Measurements from ENCODE around the gene PGBD5. TPM values are rescaled to one million over a fixed set of nuclear protein-coding genes. Genes with fewer than 3 reads are reported as not detected.

PGBD5 gene
- total RNA-seq, 1 donor from 2014 or later = 2.0 TPM

- H3K27ac Mint-ChIP-seq (ENCODE audit: unreplicated experiment) = no peak overlapping the region
- no peaks in the 10 kb centered on the region for H3K9me3 Mint-ChIP-seq (ENCODE audit: unreplicated experiment)
Observed at GRCh38 chr1:230464671-230465070, 38.5 kb upstream of the PGBD5 start.

GRCh38 chr1:230463760-230464159 is 37.6 kb upstream of the PGBD5 start:
- Mint-ChIP-seq H3K27me3 (ENCODE audit: unreplicated experiment) (no peaks in the 10 kb centered on the region), H3K27ac (ENCODE audit: unreplicated experiment) (no peak overlapping the region), H3K36me3 (ENCODE audit: low read depth, unreplicated experiment) (no peaks in the 10 kb centered on the region), H3K9me3 (ENCODE audit: unreplicated experiment) (no peaks in the 10 kb centered on the region), H3K4me3 (ENCODE audit: unreplicated experiment) (no peak overlapping the region), H3K4me1 (ENCODE audit: unreplicated experiment) (peaks cover 4% of the 10 kb centered on the region)
- no peak for DNase-seq (ENCODE audit: low spot score)
- TF ChIP-seq CTCF (IDR thresholded peaks at IDR 0.05; ENCODE audit: unreplicated experiment) = no peak

More at GRCh38 chr1:230464671-230465070, 38.5 kb upstream of the PGBD5 start:
- Mint-ChIP-seq H3K4me1 (ENCODE audit: unreplicated experiment) (peaks cover 3% of the 10 kb centered on the region), H3K27me3 (ENCODE audit: unreplicated experiment) (no peaks in the 10 kb centered on the region), H3K4me3 (ENCODE audit: unreplicated experiment) (no peak overlapping the region), H3K36me3 (ENCODE audit: low read depth, unreplicated experiment) (peaks cover 3% of the 10 kb centered on the region)
- no peak for TF ChIP-seq CTCF (IDR thresholded peaks at IDR 0.05; ENCODE audit: unreplicated experiment)
- no peak for DNase-seq (ENCODE audit: low spot score)

GRCh38 chr1:230463326-230463725 is 37.2 kb upstream of the PGBD5 start:
- no peaks in the 10 kb centered on the region for H3K27me3 Mint-ChIP-seq (ENCODE audit: unreplicated experiment)
- no peaks in the 10 kb centered on the region for H3K9me3 Mint-ChIP-seq (ENCODE audit: unreplicated experiment)
- no peak for DNase-seq (ENCODE audit: low spot score)
- H3K36me3 Mint-ChIP-seq (ENCODE audit: low read depth, unreplicated experiment) = no peaks in the 10 kb centered on the region
- H3K4me3 Mint-ChIP-seq (ENCODE audit: unreplicated experiment) = no peak overlapping the region
- TF ChIP-seq CTCF (IDR thresholded peaks at IDR 0.05; ENCODE audit: unreplicated experiment) = no peak
- peaks cover 6% of the 10 kb centered on the region for H3K4me1 Mint-ChIP-seq (ENCODE audit: unreplicated experiment)
- H3K27ac Mint-ChIP-seq (ENCODE audit: unreplicated experiment) = no peak overlapping the region

GRCh38 chr1:230459465-230459864 is 33.3 kb upstream of the PGBD5 start:
- no peak overlapping the region for H3K4me3 Mint-ChIP-seq (ENCODE audit: unreplicated experiment)
- H3K27ac Mint-ChIP-seq (ENCODE audit: unreplicated experiment) = no peak overlapping the region
- DNase-seq (ENCODE audit: low spot score) = no peak
- H3K4me1 Mint-ChIP-seq (ENCODE audit: unreplicated experiment) = peaks cover 4% of the 10 kb centered on the region
- H3K9me3 Mint-ChIP-seq (ENCODE audit: unreplicated experiment) = no peaks in the 10 kb centered on the region
- no peaks in the 10 kb centered on the region for H3K27me3 Mint-ChIP-seq (ENCODE audit: unreplicated experiment)
- no peak for TF ChIP-seq CTCF (IDR thresholded peaks at IDR 0.05; ENCODE audit: unreplicated experiment)
- H3K36me3 Mint-ChIP-seq (ENCODE audit: low read depth, unreplicated experiment) = no peaks in the 10 kb centered on the region

- no peaks in the 10 kb centered on the region for H3K27me3 Mint-ChIP-seq (ENCODE audit: unreplicated experiment)
- DNase-seq (ENCODE audit: low spot score) = no peak
- H3K36me3 Mint-ChIP-seq (ENCODE audit: low read depth, unreplicated experiment) = no peaks in the 10 kb centered on the region
- H3K4me3 Mint-ChIP-seq (ENCODE audit: unreplicated experiment) = no peak overlapping the region
- H3K27ac Mint-ChIP-seq (ENCODE audit: unreplicated experiment) = no peak overlapping the region
- H3K4me1 Mint-ChIP-seq (ENCODE audit: unreplicated experiment) = peaks cover 4% of the 10 kb centered on the region
- TF ChIP-seq CTCF (IDR thresholded peaks at IDR 0.05; ENCODE audit: unreplicated experiment) = no peak
- H3K9me3 Mint-ChIP-seq (ENCODE audit: unreplicated experiment) = no peaks in the 10 kb centered on the region
Observed at GRCh38 chr1:230458509-230458908, 32.4 kb upstream of the PGBD5 start.

Measured in endothelial cell (in vitro differentiated cells).